H9 (cell line): ENCODE measurements around the gene EML1. TPM values are rescaled to one million over a fixed set of nuclear protein-coding genes. Genes with fewer than 3 reads are reported as not detected.

Experiments used
- DNase-seq: peaks from one replicate; pipeline ENCODE4 v3.0.0-alpha.2; 2017
- H2AFZ ChIP-seq: one replicate; pipeline ENCODE4 v1.6.1; 2013; ENCODE audit warnings: mild to moderate bottlenecking, low read length, control low read depth, moderate library complexity
- H2AK5ac ChIP-seq: 2 replicates; pipeline ENCODE4 v1.6.1; 2013; ENCODE audit warnings: low read length, control low read depth, mixed read lengths; ENCODE audit not compliant: insufficient read length
- H2BK120ac ChIP-seq: one replicate; pipeline ENCODE4 v1.6.1; 2013; ENCODE audit warnings: low read depth, mild to moderate bottlenecking, low read length, control low read depth, inconsistent platforms; ENCODE audit not compliant: poor library complexity, severe bottlenecking
- H2BK12ac ChIP-seq: 2 replicates; pipeline ENCODE4 v1.6.1; 2013; ENCODE audit warnings: low read length, control low read depth, mixed read lengths, low read depth; ENCODE audit not compliant: insufficient read length
- H2BK15ac ChIP-seq: 2 replicates; pipeline ENCODE4 v1.6.1; 2013; ENCODE audit warnings: low read depth, low read length, control low read depth
- H2BK20ac ChIP-seq: one replicate; pipeline ENCODE4 v1.6.1; 2013; ENCODE audit warnings: low read depth, mild to moderate bottlenecking, low read length, control low read depth, inconsistent platforms; ENCODE audit not compliant: poor library complexity, severe bottlenecking
- H2BK5ac ChIP-seq: 2 replicates; pipeline ENCODE4 v1.6.1; 2013; ENCODE audit warnings: low read length, control low read depth, mixed read lengths; ENCODE audit not compliant: insufficient read length
- H3K14ac ChIP-seq: 2 replicates; pipeline ENCODE4 v1.6.1; 2013; ENCODE audit warnings: low read length, control low read depth; ENCODE audit not compliant: insufficient read depth
- H3K18ac ChIP-seq: 2 replicates; pipeline ENCODE4 v1.6.1; 2013; ENCODE audit warnings: low read depth, mild to moderate bottlenecking, mixed read lengths, low read length, control low read depth; ENCODE audit not compliant: insufficient read length
- H3K23ac ChIP-seq: 2 replicates; pipeline ENCODE4 v1.6.1; 2013; ENCODE audit warnings: low read length, control low read depth, mixed read lengths, low read depth; ENCODE audit not compliant: insufficient read length
- H3K23me2 ChIP-seq: 2 replicates; pipeline ENCODE4 v1.6.1; 2013; ENCODE audit warnings: low read depth, mild to moderate bottlenecking, mixed read lengths, low read length, control low read depth; ENCODE audit not compliant: insufficient read length, poor library complexity, severe bottlenecking
- H3K27ac ChIP-seq: 2 replicates; pipeline ENCODE4 v1.5.1; 2013; ENCODE audit warnings: low read length, control low read depth, mixed read lengths, low read depth; ENCODE audit not compliant: insufficient read length
- H3K27me3 ChIP-seq: 2 replicates; pipeline ENCODE4 v1.6.1; 2013; ENCODE audit warnings: low read length, control low read depth, inconsistent platforms; ENCODE audit not compliant: insufficient read depth
- H3K4ac ChIP-seq: 2 replicates; pipeline ENCODE4 v1.6.1; 2013; ENCODE audit warnings: low read depth, mild to moderate bottlenecking, control low read depth, inconsistent platforms, low read length, moderate library complexity
- H3K4me1 ChIP-seq: 2 replicates; pipeline ENCODE4 v1.6.1; 2013; ENCODE audit warnings: low read length, control low read depth, inconsistent platforms; ENCODE audit not compliant: insufficient read depth
- H3K4me2 ChIP-seq: 2 replicates; pipeline ENCODE4 v1.6.1; 2013; ENCODE audit warnings: low read length, control low read depth, mixed read lengths; ENCODE audit not compliant: insufficient read length, insufficient read depth
- H3K56ac ChIP-seq: 2 replicates; pipeline ENCODE4 v1.6.1; 2013; ENCODE audit warnings: low read depth, mild to moderate bottlenecking, mixed read lengths, low read length, control low read depth; ENCODE audit not compliant: insufficient read length
- H3K79me1 ChIP-seq: 2 replicates; pipeline ENCODE4 v1.6.1; 2013; ENCODE audit warnings: low read depth, mild to moderate bottlenecking, moderate library complexity, low read length, control low read depth, inconsistent platforms; ENCODE audit not compliant: insufficient read depth, poor library complexity, severe bottlenecking
- H3K79me2 ChIP-seq: 2 replicates; pipeline ENCODE4 v1.6.1; 2013; ENCODE audit warnings: low read length, control low read depth, inconsistent platforms; ENCODE audit not compliant: insufficient read depth
- H3K9ac ChIP-seq: 2 replicates; pipeline ENCODE4 v1.6.1; 2013; ENCODE audit warnings: low read length, control low read depth, mixed read lengths; ENCODE audit not compliant: insufficient read length; ENCODE audit errors: extremely low read depth
- H3K9me3 ChIP-seq: one replicate; pipeline ENCODE4 v1.6.1; 2013; ENCODE audit warnings: low read depth, low read length, inconsistent platforms; ENCODE audit not compliant: control insufficient read depth
- H3T11ph ChIP-seq: one replicate; pipeline ENCODE4 v1.6.1; 2013; ENCODE audit warnings: mild to moderate bottlenecking, low read length, control low read depth, inconsistent platforms
- H4K20me1 ChIP-seq: one replicate; pipeline ENCODE4 v1.6.1; 2013; ENCODE audit not compliant: control insufficient read depth, insufficient read length, insufficient read depth
- H4K5ac ChIP-seq: 2 replicates; pipeline ENCODE4 v1.6.1; 2013; ENCODE audit warnings: low read depth, mild to moderate bottlenecking, mixed read lengths, low read length, control low read depth; ENCODE audit not compliant: insufficient read length
- H4K8ac ChIP-seq: replicated peaks from 2 replicates; pipeline ENCODE4 v1.6.1; 2013; ENCODE audit warnings: low read length, control low read depth, mixed read lengths, low read depth; ENCODE audit not compliant: insufficient read length
- H4K91ac ChIP-seq: 2 replicates; pipeline ENCODE4 v1.6.1; 2013; ENCODE audit warnings: low read depth, mild to moderate bottlenecking, moderate library complexity, mixed read lengths, low read length, control low read depth; ENCODE audit not compliant: insufficient read length
- H3K27ac Mint-ChIP-seq, 3 experiments: 2 replicates in 2 of 3; 3 replicates in 1 of 3; pipeline ENCODE4 v1.8.0; 2020 to 2021; ENCODE audit warnings: mixed read lengths in 3 of 3, mild to moderate bottlenecking in 1 of 3, moderate library complexity in 1 of 3
- H3K27me3 Mint-ChIP-seq: 2 replicates; pipeline ENCODE4 v1.8.0; 2021; ENCODE audit warnings: low read depth, mild to moderate bottlenecking, moderate library complexity, mixed read lengths
- H3K36me3 Mint-ChIP-seq, 3 experiments: 2 replicates in 2 of 3; 3 replicates in 1 of 3; pipeline ENCODE4 v1.8.0; 2020 to 2021; ENCODE audit warnings: low read depth in 3 of 3, mixed read lengths in 3 of 3; ENCODE audit not compliant: insufficient read depth in 1 of 3
- H3K4me1 Mint-ChIP-seq, 2 experiments: 2 replicates each; pipeline ENCODE4 v1.8.0; 2020; ENCODE audit warnings: mixed read lengths in 2 of 2
- H3K4me3 Mint-ChIP-seq, 2 experiments: 2 replicates in 1 of 2; 3 replicates in 1 of 2; pipeline ENCODE4 v1.8.0; 2020 to 2021; ENCODE audit warnings: mild to moderate bottlenecking in 2 of 2, mixed read lengths in 2 of 2, moderate library complexity in 1 of 2
- H3K9me3 Mint-ChIP-seq, 2 experiments: 2 replicates in 1 of 2; 3 replicates in 1 of 2; pipeline ENCODE4 v1.8.0; 2020; ENCODE audit warnings: mild to moderate bottlenecking in 2 of 2, mixed read lengths in 2 of 2, moderate library complexity in 1 of 2
- CTCF ChIP-seq: fragments of 200-600 bp; sonication (generic); conservative IDR thresholded peaks from 3 replicates; pipeline ENCODE4 v1.8.0; 2021; ENCODE audit warnings: antibody characterized with exemption, mild to moderate bottlenecking
- WGBS: extraction: QIAGEN DNeasy Blood & Tissue Kit; methylation state at CpG from one replicate; pipeline ENCODE4 v1.1.7; 2013; ENCODE audit warnings: missing lambda C conversion rate, low lambda C conversion rate, mixed read lengths; ENCODE audit not compliant: insufficient read length; ENCODE audit errors: extremely low coverage; 5-methylcytosine and 5-hydroxymethylcytosine counted together
- total RNA-seq: library from RNA; stranded (reverse); gene quantifications from 2 replicates; pipeline ENCODE4 v1.2.1, GENCODE V29; 2021

Gene EML1
- total RNA-seq, 1 experiment from 2014 or later = 16.7 TPM

GRCh38 chr14:99800781-99801180 is 7.6 kb downstream of the EML1 start:
- H3K14ac ChIP-seq = no peak overlapping the region
- no peak overlapping the region for H2BK120ac ChIP-seq
- no peaks in the 10 kb centered on the region; the same call in none of the 2 replicates for H3K27me3 Mint-ChIP-seq
- H3K27ac ChIP-seq = no peak overlapping the region
- no peaks in the 10 kb centered on the region for H3K79me1 ChIP-seq
- H3K4ac ChIP-seq = no peak overlapping the region
- H3K23me2 ChIP-seq = no peaks in the 10 kb centered on the region
- H3K9me3 ChIP-seq = no peaks in the 10 kb centered on the region
- no peak overlapping the region for H3K4me2 ChIP-seq
- no peaks in the 10 kb centered on the region for H4K20me1 ChIP-seq
- no peak overlapping the region for H2BK20ac ChIP-seq
- H4K8ac ChIP-seq = no peak overlapping the region
- H3K36me3 Mint-ChIP-seq = 0 out of 7 replicates have a peak, but pooled peaks cover 0 to 5% (median 0%) of the 10 kb centered on the region in 3 experiments
- H2AK5ac ChIP-seq = no peak overlapping the region
- H3K9me3 Mint-ChIP-seq = no peaks in the 10 kb centered on the region; a peak in 1 of 5 replicates
- no peaks in the 10 kb centered on the region for H3K79me2 ChIP-seq
- no peak overlapping the region for H3K9ac ChIP-seq
- peaks cover 19 to 22% of the 10 kb centered on the region in 2 experiments for H3K4me1 Mint-ChIP-seq
- H2BK15ac ChIP-seq = no peak overlapping the region
- H2BK12ac ChIP-seq = no peak overlapping the region
- TF ChIP-seq CTCF = no peak
- H3T11ph ChIP-seq = no peak overlapping the region
- no peak overlapping the region for H3K18ac ChIP-seq
- H3K27me3 ChIP-seq = no peaks in the 10 kb centered on the region
- DNase-seq = no peak
- no peak overlapping the region for H3K56ac ChIP-seq
- WGBS = no CpG with 5 or more reads among the region's 5 CpGs
- no peak overlapping the region; a peak in 1 of 7 replicates for H3K27ac Mint-ChIP-seq
- no peaks in the 10 kb centered on the region; the same call in 1 of the 2 replicates for H3K4me1 ChIP-seq
- no peak overlapping the region for H4K91ac ChIP-seq
- H2BK5ac ChIP-seq = no peak overlapping the region
- H2AFZ ChIP-seq = no peak overlapping the region
- no peak overlapping the region for H4K5ac ChIP-seq
- no peak overlapping the region for H3K23ac ChIP-seq
- no peak overlapping the region for H3K4me3 Mint-ChIP-seq
